K562 (cell line): ENCODE data around the gene PLD1. TPM values are rescaled to one million over a fixed set of nuclear protein-coding genes. Genes with fewer than 3 reads are reported as not detected.

Experiments
- ATF6 ChIP-seq: sonication (generic); formaldehyde crosslinking; IDR thresholded peaks from 2 replicates; pipeline ENCODE4 v1.4.0; 2020; ENCODE audit warnings: mild to moderate bottlenecking, missing genetic modification reagents
- CCNT2 ChIP-seq: IDR thresholded peaks from 2 replicates; pipeline ENCODE4 v1.6.1; 2011; ENCODE audit warnings: borderline replicate concordance, low read depth, mild to moderate bottlenecking, moderate library complexity, mixed read lengths, low read length; ENCODE audit not compliant: insufficient read length; ENCODE audit errors: extremely low read depth
- CEBPB ChIP-seq: fragments of 450-650 bp; IDR thresholded peaks from 2 replicates; pipeline ENCODE4 v1.6.1; 2016; ENCODE audit warnings: missing genetic modification characterization, missing compliant biosample characterization
- CSDE1 ChIP-seq, 2 experiments: fragments of 450-650 bp; IDR thresholded peaks; 2 replicates each; pipeline ENCODE4 v1.6.1; 2016; ENCODE audit warnings: mild to moderate bottlenecking in 1 of 2
- ETV6 ChIP-seq, 3 experiments: fragments of 150-350 bp in 1 of 3; sonication (generic) in 1 of 3; formaldehyde crosslinking in 1 of 3; IDR thresholded peaks; 2 replicates each; pipeline versions ENCODE4 v1.6.1 to v1.8.0; 2014 to 2022; ENCODE audit warnings: borderline replicate concordance in 2 of 3, low read depth in 2 of 3, antibody characterized with exemption in 1 of 3, low read length in 1 of 3, mild to moderate bottlenecking in 1 of 3, missing genetic modification reagents in 1 of 3
- HMBOX1 ChIP-seq: sonication (generic); IDR thresholded peaks from 2 replicates; pipeline ENCODE4 v1.6.1; 2016
- KDM5B ChIP-seq: fragments of 200-600 bp; sonication (generic); IDR thresholded peaks from 2 replicates; pipeline ENCODE4 v1.6.1; 2012; ENCODE audit warnings: low read depth, mild to moderate bottlenecking, moderate library complexity, low read length, control low read depth, inconsistent platforms; ENCODE audit not compliant: insufficient replicate concordance
- KLF16 ChIP-seq: IDR thresholded peaks from 2 replicates; pipeline ENCODE4 v1.6.1; 2016; ENCODE audit warnings: antibody characterized with exemption
- MEIS2 ChIP-seq: fragments of 450-650 bp; IDR thresholded peaks from 2 replicates; pipeline ENCODE4 v1.6.1; 2014; ENCODE audit warnings: mild to moderate bottlenecking; ENCODE audit not compliant: partially characterized antibody
- MXI1 ChIP-seq: IDR thresholded peaks from 2 replicates; pipeline ENCODE4 v1.6.1; 2011; ENCODE audit warnings: low read depth, mild to moderate bottlenecking, improper control_type of control experiment, low read length
- PATZ1 ChIP-seq: fragments of 250-450 bp; sonication (Bioruptor Pico); IDR thresholded peaks from 2 replicates; pipeline ENCODE4 v1.5.0; 2020; ENCODE audit warnings: mild to moderate bottlenecking, borderline replicate concordance
- PHF20 ChIP-seq: fragments of 450-650 bp; IDR thresholded peaks from 2 replicates; pipeline ENCODE4 v1.6.1; 2018; ENCODE audit not compliant: partially characterized antibody
- POLR2A ChIP-seq: fragments of 450-650 bp; conservative IDR thresholded peaks from 2 replicates; pipeline ENCODE4 v1.6.1; 2016
- POLR2B ChIP-seq: fragments of 450-650 bp; IDR thresholded peaks from 2 replicates; pipeline ENCODE4 v1.6.1; 2018; ENCODE audit warnings: low read depth; ENCODE audit not compliant: partially characterized antibody
- SMAD4 ChIP-seq: fragments of 250-450 bp; sonication (Bioruptor Pico); conservative IDR thresholded peaks from 2 replicates; pipeline ENCODE4 v1.8.0; 2021; ENCODE audit warnings: inconsistent platforms, mild to moderate bottlenecking, moderate library complexity
- SNAPC5 ChIP-seq: fragments of 250-450 bp; sonication (Bioruptor Pico); IDR thresholded peaks from 2 replicates; pipeline ENCODE4 v1.8.0; 2021; ENCODE audit warnings: moderate library complexity, mild to moderate bottlenecking, inconsistent platforms
- USF1 ChIP-seq: sonication (generic); formaldehyde crosslinking; IDR thresholded peaks from 2 replicates; pipeline ENCODE4 v1.9.0; 2022; ENCODE audit warnings: mild to moderate bottlenecking, missing genetic modification reagents
- WHSC1 ChIP-seq: IDR thresholded peaks from one replicate; pipeline ENCODE4 v1.6.1; 2012; ENCODE audit warnings: low read length, control low read depth, inconsistent platforms
- ZBTB49 ChIP-seq: sonication (generic); formaldehyde crosslinking; IDR thresholded peaks from 2 replicates; pipeline ENCODE4 v1.8.0; 2022; ENCODE audit warnings: missing genetic modification reagents, mild to moderate bottlenecking, borderline replicate concordance
- ZNF224 ChIP-seq: sonication (generic); formaldehyde crosslinking; IDR thresholded peaks from 2 replicates; pipeline ENCODE4 v1.8.0; 2022; ENCODE audit warnings: mild to moderate bottlenecking, missing genetic modification reagents
- ZSCAN29 ChIP-seq: fragments of 450-650 bp; IDR thresholded peaks from 2 replicates; pipeline ENCODE4 v1.6.1; 2017
- polyA plus RNA-seq, 8 experiments: library from polyadenylated mRNA; depleted of rRNA in 4 of 8; stranded (reverse) in 5 of 8; unstranded in 3 of 8; fragments of >200 nt; fragmentation: Nextera tagmentation in 2 of 8; fragmentation: Illumina TruSeq in 1 of 8; extraction: Ambion mirVana in 2 of 8; extraction: Trizol in 1 of 8; gene quantifications; 2 replicates each; pipeline versions ENCODE4 v1.2.1 to v1.2.3, GENCODE V29; 2011 to 2014; ENCODE audit warnings: inconsistent platforms in 1 of 8, missing spikeins in 1 of 8
- total RNA-seq, 7 experiments: library from RNA; depleted of rRNA in 6 of 7; stranded (reverse); fragments of >200 nt in 6 of 7; fragmentation: Illumina TruSeq in 2 of 7; extraction: Trizol in 2 of 7; gene quantifications; 2 replicates each; pipeline versions ENCODE4 v1.2.1 to v1.2.3, GENCODE V29; 2011 to 2021; ENCODE audit warnings: low replicate concordance in 1 of 7

Gene PLD1
- total and polyA plus RNA-seq, 9 of the 15 experiments (the other 6 are each of a cell fraction or from before 2014, with no cell fraction given) = 8.4 to 26.1 (median 18.6) TPM

GRCh38 chr3:171809611-171809860 is 747 bp downstream of the PLD1 start (continued):
- TF ChIP-seq SNAPC5 (no peak), ZNF224 (CRISPR knock-in tag) (0 out of 2 replicates have a peak, but pooled peaks have one; percentile 28), CSDE1 (IDR thresholded peaks at IDR 0.05) (0 out of 4 replicates have a peak, but pooled peaks of 1 of the 2 experiments have one; percentile 35), ZBTB49 (CRISPR knock-in tag) (peak; percentile 67; the same call in 1 of the 2 replicates), MXI1 (0 out of 2 replicates have a peak, but pooled peaks have one; percentile 13), PHF20 (no peak), CEBPB (no peak), ETV6 (IDR thresholded peaks at IDR 0.05; ENCODE audit: borderline replicate concordance in 1 of 2, low read depth in 2 of 2, low read length in 1 of 2) (no peak), ETV6 (CRISPR knock-in tag; IDR thresholded peaks at IDR 0.05; ENCODE audit: borderline replicate concordance) (peak; percentile 59; the same call in 1 of the 2 replicates), ATF6 (CRISPR knock-in tag) (0 out of 2 replicates have a peak, but pooled peaks have one; percentile 23), POLR2B (peak; percentile 48), POLR2A (peak; percentile 54; the same call in 1 of the 2 replicates), ZSCAN29 (peak; percentile 75; the same call in 1 of the 2 replicates), MEIS2 (peak; percentile 0), CCNT2 (peak; percentile 31), KLF16 (no peak), WHSC1 (no peak), PATZ1 (CRISPR knock-in tag) (no peak), USF1 (no peak), HMBOX1 (peak; percentile 85; the same call in 1 of the 2 replicates), KDM5B (no peak), SMAD4 (CRISPR knock-in tag) (0 out of 2 replicates have a peak, but pooled peaks have one; percentile 27)
